Measurements from ENCODE around the gene CCDC102A.

Gene CCDC102A

DNA sequence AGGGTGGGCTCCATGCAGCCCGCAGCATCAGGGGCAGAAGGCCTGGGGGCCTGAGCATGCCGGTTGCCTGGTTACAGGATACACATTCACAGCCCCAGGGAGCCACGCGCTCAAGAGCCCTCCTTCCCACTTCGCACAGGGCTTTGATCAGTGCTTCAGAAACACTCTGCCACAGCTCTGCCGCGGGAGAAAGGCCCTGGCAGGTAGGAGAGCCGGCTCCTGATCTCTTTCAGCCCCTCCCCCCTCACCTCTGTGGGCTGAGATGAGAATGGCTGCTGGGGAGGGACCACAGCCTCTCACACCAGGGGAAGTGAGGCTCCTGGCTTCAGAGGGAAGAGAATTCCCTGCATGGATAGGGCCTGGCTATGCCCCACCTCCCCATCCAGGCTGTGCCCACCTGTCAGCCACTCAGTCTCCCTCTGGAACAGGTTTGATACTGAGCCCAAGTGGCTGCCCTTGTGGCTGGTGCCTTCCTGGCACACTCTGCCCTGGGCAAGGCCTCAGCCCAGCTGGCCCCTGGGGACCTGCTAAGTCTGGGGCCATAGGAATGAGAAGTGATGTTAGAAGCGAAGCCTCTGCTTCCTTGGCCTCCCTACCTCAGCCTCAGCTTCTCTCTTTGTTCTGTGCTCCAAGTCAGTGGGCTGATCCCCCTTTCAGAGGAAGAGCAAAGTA, 58.7 kb downstream of the CCDC102A start:
- DNase-seq (ENCODE audit: low spot score), result no peak

DNA sequence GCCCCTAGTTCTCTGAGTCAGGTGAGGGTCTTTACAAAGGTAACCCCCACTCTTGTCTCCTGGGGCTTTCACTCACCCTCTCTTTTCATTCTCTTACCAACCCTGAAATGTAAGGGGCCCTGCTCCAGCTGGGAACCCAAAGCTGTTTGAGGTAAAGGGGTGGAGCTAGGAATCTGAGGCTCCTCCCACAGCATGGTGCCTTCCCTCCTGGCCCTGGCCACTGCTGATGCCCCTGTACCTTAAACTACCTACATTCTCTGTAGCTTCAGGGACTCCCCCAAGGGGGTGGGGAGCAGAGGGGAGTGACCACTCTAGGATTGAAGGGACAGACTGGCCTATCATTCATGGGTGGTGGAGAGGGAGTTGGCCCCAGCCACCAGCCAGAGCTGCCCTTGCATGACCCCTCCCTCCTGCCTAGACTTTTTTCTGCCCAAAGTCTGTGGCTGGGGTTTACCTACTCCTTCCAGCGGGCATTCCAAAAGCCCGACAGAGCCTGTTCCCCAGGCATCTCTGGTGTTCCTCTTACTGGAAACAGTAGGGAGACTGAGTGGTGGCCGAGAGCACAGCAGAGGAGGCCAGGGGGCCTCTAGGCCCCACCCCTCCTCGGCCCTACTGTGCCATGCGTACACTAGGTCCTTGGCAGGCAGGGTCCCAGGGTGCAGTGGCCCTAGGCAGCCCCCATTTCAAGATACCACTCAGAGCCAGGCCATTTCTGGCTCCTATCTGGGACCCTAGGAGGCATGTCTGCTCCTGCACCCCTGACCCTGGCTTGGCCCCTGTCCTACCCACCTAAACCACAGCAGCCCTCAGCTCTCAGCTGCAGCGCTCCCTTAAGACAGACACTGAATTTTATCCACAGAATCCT, 59.6 kb downstream of the CCDC102A start:
- DNase-seq (ENCODE audit: low spot score), result no peak

DNA sequence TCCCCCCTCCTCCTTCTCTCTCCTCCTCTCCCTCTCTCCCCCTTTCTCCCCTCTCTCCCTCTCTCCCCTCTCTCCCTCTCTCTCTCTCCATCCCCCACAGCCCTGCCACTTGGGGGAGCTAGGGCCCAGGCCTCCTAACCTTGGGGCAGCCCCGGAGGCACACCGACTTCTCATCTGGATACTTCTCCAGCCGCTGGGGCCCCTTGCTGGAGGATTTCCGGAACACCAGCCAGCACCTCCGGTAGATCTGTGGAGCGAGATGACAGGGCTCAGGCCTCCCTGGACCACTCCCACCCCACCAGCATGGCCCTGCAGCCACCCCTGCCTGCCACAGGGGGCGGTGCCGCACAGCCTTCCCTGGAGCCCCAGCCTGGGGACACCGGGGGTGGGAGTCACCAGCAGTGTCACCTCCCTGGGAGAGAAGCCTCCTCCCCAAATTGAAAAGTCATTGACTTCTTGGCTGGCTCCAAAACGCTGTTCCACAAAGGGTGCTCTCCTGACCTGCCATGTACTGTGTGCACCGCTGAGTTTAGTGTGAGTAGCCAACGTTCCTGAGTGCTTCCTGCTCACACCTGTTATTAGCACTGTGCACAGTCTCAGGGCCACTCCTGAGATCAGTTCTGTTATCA, 60.5 kb downstream of the CCDC102A start:
- no peak for DNase-seq (ENCODE audit: low spot score)

DNA sequence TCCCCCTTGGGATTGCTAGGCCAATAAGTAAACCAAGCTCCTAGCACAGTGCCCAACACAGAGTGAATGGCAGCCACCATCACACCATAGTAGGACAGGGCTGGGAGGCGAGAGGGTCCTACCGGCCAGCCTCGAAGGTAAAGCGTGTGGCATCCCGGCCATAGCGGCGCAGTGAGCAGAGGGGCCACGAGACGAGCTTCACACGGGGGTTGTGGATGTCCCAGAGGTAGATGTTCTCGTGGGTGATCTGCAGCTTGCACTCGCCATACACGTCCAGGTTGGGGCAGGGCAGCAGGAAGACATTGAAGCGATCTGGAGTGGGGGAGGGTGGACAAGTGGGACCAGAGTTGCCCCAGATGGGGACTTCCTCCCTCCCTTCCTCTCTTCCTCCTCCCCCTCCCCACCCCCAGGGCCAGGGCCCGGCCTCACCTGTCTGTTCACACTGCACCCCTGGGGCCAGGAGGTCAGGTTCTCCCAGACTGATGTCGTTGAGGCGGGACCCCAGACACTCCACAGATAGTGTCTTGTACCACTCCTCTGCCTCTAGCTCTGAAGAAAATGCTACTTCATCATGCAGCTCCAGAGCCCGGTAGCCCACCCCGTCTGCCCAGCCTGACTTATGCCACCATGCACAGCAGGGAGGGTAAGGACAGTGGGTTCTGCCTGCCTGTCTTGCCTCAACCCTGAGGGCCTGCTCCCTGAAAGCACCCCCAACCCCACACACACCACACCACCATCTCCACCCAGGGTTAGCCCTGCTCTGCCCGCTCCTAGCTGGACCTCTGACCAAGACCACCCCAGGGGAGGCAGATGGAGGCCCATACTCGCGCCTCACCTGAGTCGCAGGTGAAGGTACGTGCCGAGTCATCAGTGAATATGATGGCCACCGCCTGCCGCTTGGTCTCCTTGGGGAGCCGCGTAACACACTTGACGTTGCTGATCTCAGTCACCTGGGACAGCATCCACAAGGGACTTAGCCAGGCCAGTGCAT, 61.4 kb downstream of the CCDC102A start:
- DNase-seq (ENCODE audit: low spot score), result no peak

DNA sequence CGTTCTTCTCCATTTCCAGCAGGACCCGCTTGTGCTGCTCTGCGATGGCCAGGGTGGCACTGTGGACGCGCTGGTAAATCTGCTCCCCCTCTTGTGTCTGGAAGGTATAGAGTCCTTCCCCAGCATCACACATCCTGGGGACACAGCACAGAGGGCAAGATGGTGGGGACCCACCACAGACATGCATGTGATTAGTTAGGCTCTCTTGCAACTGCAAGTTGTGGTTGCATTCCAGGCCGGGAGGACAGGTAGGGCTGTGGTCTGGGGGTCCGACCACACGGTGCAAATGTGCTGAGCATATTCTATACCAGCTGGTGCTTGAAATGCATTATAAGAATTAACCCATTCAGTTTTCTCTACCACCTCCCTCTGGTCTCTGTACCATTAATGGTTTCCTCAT, 62.5 kb downstream of the CCDC102A start:
- no peak for DNase-seq (ENCODE audit: low spot score)

DNA sequence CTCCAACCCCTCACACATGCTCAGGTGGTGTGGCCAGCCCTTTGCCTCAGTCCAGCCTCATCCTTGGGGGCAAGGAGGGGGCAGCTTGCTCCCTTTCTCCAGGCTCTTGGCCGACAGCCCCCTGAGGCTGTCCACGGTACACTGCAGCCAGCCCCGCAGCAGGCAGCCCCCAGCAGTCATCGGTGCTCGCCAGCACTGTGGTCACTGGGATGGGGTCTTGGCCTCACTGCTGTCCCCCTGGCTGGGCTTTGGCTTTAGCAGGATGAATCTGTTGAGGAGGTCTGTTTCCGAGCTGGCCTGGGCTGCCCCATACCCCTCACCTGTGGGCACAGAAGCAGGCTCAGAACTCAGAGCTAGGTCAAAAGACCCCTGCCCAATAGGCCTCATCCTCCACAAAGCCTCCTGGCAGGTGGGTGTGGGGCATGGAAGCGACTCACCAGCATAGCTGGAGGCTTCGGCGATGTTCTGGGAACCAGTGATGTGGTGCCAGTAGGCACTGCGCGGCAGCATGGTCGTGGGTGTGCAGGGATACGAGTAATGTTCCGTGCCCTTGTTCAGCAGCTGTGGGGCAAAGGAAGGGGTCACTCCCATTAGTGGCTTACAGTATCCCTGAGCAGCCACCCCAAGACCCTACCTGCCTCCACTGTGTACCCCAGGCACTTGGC, 63.1 kb downstream of the CCDC102A start:
- DNase-seq (ENCODE audit: low spot score), result peak; percentile 74

DNA sequence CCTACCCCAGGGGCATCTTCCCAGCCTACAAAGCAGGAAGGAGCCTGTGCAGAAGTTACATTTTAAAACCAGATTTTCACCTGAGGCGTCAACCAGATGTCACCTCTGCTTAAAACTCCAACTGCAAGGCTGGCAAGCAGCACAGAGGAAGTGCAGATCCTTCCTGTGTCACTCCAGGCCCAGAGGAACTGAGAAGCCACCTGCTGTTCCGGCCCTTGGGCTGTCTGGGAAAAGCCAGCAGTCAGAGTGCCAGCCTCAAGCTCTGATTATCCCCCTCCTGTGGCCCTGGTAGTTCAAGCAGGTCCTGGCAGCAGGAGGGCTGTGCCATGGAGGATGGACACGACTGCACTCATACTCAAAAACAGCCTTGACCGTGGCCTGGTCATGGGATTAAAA, 63.7 kb downstream of the CCDC102A start:
- no peak for DNase-seq (ENCODE audit: low spot score)

DNA sequence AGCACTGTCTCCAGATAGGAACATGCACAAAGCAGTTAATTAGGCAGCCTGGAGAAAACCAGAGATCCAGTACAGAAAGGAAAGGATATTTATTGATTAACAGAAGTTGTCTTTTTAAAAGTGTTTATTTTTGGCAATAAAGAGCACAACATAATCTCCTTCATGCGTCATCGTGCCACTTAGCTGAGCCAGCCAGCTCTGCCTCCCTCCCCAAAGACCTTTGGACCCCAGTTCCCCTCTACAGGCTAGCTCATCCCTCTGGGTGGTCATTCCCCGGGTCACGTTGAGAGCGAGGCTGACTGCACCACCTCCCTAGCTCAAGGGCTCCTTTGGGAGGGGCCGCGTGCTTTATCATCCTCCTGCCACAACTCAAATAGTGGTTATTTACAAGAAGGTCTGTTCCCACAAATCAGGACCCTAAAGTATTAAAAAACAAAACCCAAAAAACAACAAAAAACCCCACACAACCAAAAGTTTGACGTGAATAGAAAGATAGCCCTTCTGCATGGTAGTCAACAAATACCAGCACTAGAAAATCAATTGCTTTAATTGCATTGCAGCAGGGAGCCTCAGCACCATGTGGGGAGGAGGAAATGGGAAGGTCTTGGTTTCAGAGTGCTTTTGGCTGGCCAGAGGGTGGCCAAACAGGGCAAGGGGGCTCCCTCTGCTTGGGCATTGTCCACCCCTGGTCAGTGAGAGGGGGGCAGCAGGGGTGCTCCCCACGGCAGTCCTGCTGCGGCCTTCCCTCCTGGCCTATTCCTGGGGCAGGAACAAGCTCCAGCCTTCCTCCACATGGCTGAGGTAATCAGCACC, 64.3 kb downstream of the CCDC102A start:
- no peak for DNase-seq (ENCODE audit: low spot score)

DNA sequence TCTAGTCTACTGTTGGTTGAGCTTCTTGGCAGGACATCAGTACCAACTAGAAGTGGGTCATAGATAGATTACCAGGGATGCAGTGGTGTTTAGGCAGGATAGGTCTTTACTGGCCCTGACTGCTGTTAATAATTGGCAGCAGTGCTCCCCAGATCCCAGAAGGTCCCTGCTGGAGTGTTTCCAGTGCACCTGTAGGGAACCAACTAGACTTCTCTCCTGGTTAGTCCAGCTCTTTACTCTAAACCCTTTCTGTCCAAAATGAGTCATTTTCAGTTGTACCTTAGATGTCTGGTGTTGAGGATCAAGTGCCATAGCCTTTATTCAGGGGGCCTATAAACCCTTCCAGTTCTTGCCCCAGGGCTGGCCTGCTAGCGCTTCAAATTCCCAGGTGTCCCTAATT, 65.2 kb downstream of the CCDC102A start:
- no peak for DNase-seq (ENCODE audit: low spot score)

DNA sequence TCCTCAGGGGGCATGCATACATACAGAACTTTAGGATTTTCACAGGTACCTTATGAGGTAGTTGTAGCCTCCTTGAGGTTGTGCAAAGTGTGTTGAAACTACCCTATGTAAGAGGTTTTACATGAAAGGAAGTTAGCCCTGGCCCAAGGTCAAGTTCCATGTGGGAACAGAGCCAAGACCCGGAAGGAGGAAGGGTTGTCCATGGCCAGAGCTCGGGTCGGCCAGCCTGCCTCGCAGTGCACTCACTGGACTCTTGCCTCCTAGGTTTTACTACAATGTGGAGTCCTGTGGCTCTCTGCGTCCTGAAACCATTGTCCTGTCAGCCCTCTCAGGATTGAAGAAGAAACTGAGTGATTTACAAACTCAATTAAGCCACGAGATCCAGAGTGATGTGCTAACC, 65.7 kb downstream of the CCDC102A start:
- DNase-seq (ENCODE audit: low spot score), result peak; percentile 60

DNA sequence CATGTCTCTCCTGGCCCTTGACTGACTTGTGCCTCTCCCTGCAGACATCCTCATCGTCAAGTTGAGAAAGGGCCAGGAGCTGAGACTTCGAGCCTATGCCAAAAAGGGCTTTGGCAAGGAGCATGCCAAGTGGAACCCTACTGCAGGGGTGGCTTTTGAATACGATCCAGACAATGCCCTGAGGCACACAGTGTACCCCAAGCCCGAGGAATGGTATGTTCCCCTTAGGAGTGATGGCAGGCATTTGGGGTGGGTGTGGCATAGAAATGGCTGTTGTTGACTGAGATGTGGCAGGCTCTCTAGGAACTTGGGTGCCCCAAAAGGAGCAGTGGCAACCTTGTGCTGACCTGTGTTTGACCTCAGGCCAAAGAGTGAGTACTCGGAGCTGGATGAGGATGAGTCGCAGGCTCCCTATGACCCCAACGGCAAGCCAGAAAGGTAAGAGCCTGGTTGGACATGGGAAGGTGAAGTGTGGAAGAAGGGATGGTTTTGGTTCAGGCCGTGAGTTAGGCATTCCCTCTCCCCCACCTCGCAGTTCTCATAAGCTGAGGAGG, 66.4 kb downstream of the CCDC102A start:
- DNase-seq (ENCODE audit: low spot score), result no peak

DNA sequence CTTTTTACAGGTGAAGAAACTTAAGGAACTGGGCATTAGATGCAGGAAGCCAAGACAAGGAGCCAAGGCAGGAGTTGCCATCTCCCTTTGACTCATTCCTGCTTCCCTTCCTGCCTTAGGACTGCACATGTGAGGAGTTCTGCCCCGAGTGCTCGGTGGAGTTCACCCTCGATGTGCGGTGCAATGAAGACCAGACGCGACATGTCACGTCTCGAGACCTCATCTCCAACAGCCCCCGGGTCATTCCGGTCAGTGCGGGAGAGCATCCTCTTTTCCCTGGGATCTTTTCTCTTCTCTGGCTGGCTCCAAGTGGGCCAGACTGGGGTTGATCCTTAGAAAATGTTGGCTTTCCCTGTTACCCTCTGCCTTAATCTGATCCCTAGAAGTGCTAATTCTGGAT, 67.3 kb downstream of the CCDC102A start:
- DNase-seq (ENCODE audit: low spot score), result no peak

DNA sequence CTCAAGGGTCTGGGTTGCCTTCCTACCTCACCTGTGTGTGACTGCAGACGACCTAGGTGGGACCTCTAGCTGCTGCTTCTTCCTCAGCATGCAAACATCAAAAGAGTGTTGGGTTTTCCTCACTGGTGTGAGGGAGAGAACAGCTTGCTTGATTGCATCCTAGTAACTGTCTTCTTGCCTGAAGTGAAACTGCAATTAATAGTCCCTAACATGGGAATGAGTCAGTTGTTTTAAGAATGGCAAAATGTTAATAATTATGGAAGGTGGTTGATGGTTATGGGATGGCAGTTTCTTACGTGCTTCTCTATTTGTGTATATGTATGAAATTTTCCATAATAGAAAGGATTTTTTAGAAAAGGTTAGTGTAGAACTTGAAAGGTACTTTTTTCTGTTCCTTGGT, 68.0 kb downstream of the CCDC102A start:
- DNase-seq (ENCODE audit: low spot score), result no peak

DNA sequence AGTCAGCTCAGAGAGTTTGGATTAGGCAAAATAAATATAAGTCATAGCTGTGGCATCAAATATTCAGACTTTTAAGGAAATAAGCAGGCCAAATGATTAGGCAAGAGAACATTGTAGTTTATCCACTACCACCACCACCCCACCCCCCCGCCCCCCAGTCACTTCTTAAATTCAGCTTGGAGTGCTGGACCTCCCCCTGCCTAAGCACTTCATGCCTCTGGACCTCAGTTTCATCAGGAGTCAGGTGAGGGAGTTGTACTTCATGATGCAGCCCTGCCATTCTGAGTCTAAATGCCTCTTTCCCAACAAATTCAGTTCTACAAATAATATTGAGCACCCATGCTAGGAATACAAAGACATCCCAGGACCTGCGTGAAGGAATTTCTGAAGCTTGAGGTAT, 71.8 kb downstream of the CCDC102A start:
- DNase-seq (ENCODE audit: low spot score), result no peak

DNA sequence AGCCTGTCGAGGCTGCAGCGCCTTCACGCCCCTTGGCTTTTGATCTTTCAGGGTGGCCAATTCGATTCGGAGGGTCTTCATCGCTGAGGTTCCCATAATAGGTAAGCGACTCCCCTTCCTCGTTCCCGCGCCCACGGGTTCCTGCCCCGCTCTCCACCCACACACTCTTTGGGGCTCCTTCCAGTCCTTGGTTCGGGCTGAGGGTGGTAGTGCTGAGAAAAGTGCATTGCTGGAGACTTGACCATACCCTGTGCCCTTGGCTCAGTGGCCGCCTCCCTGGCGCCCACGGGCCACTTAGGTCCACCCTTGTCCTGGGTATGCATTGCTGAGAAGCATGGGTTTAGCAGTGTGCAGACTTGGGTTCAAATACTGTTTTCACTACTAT, 73.4 kb downstream of the CCDC102A start:
- DNase-seq (ENCODE audit: low spot score), result no peak

DNA sequence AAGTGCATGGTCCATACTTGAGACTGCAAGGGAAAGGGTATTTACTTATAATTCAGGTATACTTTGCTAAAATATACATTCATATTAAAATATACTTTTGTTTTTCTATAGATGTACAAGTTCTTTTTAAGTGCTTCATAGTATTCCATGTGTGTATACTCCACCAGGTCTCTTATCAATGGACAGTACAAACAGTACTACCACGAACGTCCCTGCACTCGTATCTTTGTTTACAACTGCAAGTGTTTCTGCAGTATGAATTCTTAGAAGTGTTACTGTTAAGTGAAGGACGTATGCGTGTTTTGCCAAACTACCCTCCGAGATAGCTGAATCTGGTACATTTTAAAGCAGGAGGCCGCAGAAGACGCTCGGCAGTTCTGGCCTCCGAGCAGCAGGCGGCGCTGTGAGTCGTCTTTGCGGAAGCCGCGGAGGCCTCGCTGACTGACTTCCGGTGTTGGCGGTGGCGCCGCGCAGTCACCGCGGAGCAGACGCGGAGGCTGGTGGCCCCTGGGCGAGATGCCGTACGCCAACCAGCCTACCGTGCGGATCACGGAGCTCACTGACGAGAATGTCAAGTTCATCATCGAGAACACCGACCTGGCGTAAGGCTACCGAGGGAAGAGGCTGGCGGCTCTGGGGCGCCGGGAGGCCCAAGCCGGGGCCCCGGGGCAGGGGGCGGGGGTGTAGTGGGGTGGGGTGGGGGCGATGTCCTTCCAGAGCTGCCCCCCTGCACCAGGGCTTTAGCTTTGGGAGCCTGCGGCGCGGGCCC, 74.0 kb downstream of the CCDC102A start, which contains the start of gene POLR2C:
POLR2C (plus strand) TSS at position 471 of the 769 bp plus-strand sequence; CDS start at position 517, 46 bp downstream.
- DNase-seq (ENCODE audit: low spot score), result peak; percentile 86

Measured in Ammon's horn (tissue), 1 donor.